OCI-M2 (cell line): ENCODE data around the gene PNPLA7.
"Not testable (repeated sequence)": the region's sequence is repeated elsewhere in the genome, so short reads cannot be mapped to it uniquely, and the experiment has no call there.

Source experiments
- DNase-seq: peaks from one replicate; lab custom pipeline; 2025; ENCODE audit not compliant: unreplicated experiment; lab: John Stamatoyannopoulos, UW

Gene PNPLA7

DNA sequence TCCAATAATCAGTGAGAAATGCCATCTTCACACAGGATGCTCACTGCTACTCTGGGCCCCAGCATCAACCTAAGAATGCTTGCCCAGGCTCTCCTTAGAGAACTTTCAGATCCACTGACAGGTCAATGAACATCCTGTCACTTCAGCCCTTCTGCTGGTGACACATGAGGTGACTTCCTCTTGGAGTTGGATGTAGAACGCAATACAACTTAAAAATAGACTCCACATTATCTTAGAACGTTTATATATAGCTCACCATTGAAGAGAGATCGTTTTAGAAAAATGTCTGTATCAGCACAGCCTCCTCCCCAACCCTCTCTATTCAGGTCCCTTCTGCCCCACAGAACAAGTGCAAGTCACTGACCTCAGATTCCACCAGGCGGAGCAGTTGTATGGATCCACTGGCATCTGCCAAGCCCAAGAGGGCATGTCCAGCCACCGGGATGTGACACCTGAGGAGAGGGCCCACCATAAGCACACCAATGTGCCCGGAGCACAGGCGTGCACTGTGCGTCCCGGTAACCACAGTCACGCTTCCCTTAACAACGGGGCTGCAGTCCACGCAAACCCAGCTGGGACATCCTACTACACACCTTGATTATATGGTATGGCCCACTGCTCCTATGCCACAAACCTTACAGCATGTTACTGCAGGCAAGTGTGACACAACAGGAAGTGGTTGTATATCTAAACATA lies 25.7 kb upstream of the PNPLA7 start:
- no peak for DNase-seq

DNA sequence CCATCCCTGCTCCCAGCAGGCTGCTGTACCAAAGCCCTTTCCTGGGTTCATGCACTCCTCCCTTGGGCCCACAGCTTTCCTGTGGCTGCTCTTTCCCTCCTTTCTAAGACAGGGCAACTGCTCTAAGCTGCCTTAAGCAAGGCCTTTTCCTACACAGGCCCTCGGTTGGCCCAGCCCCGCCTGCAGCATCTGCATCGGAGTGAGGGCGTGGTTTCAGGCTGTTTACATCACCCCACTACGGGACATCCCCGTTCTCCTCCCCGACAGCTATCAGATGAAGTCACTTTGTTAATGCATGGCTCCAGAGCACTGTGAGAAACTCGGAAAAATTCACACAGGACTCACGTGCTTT lies 25.1 kb upstream of the PNPLA7 start:
- no peak for DNase-seq

DNA sequence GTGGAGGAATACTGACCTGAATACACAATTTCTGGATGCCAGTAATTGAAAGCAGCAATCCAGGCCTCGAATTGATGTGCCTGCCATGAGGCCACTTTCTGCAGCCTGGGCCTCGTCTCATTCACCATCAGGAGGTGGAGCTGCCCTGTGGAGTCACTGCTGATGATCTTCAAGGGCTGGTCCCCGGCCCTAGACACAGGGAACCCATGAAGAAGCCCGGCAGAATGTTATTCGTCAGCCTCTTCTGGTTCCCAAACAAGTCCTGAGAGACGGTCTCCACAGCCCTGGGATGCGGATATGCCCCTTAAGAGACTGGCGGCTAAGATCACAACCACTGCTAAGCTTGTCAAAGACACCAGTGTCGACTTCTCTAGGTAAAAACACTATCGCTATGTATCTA lies 24.0 kb upstream of the PNPLA7 start:
- DNase-seq = no peak

DNA sequence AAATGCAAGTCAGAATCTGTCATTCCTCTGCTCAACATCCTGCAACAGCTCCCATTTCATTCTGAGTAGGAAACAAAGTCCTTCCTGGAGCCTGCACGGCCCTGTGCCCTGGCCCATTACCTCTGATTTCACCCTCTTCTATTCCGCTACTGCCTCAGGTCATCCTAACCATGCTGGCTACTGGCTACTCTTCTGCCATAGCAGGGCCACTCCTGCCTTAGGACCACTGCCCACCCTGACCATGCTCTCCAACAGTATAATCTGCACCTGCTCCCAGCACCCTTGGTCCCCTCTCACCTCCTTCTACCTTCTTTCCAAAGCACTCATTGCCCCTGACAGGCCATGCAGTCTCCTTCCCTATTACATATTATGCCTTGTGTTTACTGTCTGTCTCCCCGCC lies 20.4 kb upstream of the PNPLA7 start:
- DNase-seq = no peak

GRCh38 chr9:137569609-137570203 lies 19.5 kb upstream of the PNPLA7 start:
- no peak for DNase-seq

- DNase-seq = not testable (repeated sequence)
These were observed 18.2 kb upstream of the PNPLA7 start for GRCh38 chr9:137568445-137568844.

DNA sequence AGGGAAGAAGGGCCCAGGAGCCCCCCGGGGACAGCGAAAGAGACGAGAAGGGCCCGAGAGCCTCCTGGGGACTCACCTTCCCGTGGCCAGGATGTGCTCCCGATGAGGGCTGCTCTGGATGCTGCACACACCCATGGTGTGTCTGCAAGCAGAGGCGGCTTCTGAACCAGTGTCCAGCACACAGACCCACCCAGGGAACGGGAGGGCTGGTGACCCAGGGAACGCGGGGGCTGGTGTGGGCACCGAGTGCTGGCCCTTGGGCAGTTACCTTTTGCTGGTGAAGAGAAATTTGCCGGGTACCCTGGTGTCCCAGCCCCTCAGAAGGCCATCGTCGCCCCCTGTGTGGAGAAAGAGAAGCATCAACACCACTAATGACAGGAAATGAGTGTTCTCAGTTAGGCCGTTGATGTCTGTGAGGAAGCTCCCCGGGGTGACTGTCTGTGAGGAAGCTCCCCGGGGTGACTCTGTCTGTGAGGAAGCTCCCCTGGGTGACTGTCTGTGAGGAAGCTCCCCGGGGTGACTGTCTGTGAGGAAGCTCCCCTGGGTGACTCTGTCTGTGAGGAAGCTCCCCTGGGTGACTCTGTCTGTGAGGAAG lies 14.7 kb upstream of the PNPLA7 start:
- no peak for DNase-seq

DNA sequence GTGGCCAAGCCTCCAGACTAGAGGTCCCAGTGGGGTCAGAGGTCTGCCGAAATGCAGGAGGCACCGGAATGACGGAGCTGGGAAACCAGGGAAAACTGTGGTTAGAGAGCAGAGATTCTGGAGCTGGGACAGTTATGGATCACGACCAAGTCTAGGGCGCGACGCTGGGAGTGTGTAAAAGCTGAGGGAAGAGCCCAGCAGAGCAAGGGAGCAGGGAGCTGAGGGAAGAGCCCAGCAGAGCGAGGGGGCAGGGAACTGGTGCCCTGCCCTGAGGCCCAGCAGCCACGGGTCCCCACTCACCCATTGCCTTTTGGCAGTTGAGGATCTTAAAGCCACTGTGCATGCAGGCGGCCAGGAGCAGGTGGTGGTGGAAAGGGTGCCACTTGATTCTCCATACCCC lies 13.9 kb upstream of the PNPLA7 start:
- DNase-seq = no peak

DNA sequence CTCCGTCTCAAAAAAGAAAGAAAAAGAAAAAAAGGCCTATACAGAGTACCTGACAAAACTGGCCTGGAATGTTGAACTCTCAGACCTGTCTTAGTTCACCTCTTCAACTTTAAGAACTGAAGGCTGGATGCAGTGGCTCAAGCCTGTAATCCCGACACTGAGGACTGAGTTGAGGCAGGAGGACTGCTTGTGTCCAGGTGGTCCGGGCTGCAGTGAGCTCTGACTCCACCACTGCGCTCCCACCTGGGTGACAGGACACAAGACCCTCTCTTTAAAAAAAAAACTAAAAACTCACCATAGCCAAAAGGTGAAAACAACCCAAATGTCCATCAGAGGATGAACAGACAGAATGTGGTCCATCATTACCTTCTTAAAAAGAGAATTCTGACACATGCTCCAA lies 7.9 kb upstream of the PNPLA7 start:
- no peak for DNase-seq

DNA sequence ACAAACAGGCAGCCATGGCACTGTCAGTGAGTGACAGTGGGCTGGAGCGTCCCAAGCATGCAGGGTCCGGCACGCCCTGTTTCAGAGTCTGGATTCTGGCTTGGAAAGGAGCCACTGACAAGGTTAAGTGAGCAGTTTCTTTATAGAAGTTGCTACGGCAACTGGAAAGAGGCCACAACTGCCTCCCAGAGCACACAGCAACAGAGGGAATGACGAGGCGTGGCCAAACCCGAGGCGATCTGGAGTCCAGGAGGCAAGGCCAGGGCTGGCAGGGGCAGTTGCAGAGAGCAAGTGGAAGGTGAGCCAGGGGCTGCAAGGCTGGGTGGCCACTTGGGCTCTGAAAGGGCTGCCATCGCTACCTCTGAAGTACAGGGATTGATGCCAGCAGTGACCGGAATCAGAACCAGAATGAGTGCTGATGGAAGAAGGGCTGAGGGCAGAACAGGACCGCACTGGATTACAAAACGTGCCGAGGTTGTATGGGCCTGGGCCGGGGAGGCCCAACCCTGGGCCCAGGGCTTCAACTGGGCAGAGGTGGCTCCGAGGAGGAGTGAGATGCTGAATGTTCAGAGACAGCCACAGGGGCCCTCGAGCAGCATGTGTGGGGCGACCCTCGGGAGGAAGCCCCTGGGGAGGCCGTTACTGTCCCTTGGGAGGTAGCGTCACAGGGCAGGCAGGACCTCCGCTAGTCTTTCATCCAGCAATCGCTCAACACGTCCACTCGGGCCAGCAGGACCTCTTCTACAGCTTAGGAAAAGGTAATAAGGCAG lies 6.1 kb upstream of the PNPLA7 start:
- DNase-seq = no peak

- DNase-seq = no peak
These were observed 5.0 kb upstream of the PNPLA7 start for GRCh38 chr9:137555179-137555578.

GRCh38 chr9:137554349-137554748 lies 4.1 kb upstream of the PNPLA7 start:
- DNase-seq = no peak

DNA sequence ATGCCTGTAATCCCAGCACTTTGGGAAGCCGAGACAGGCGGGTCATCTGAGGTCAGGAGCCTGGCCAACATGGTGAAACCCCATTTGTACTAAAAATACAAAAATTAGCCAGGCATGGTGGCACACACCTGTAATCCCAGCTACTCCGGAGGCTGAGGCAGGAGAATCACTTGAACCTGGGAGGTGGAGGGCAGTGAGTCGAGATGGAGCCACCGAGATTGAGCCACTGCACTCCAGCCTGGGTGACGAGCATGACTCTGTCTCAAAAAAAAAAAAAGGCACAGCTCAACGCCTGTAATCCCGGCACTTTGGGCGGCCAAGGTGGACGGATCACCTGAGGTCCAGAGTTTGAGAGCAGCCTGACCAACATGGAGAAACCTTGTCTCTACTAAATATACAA lies 3.5 kb upstream of the PNPLA7 start:
- not testable (repeated sequence) for DNase-seq

DNA sequence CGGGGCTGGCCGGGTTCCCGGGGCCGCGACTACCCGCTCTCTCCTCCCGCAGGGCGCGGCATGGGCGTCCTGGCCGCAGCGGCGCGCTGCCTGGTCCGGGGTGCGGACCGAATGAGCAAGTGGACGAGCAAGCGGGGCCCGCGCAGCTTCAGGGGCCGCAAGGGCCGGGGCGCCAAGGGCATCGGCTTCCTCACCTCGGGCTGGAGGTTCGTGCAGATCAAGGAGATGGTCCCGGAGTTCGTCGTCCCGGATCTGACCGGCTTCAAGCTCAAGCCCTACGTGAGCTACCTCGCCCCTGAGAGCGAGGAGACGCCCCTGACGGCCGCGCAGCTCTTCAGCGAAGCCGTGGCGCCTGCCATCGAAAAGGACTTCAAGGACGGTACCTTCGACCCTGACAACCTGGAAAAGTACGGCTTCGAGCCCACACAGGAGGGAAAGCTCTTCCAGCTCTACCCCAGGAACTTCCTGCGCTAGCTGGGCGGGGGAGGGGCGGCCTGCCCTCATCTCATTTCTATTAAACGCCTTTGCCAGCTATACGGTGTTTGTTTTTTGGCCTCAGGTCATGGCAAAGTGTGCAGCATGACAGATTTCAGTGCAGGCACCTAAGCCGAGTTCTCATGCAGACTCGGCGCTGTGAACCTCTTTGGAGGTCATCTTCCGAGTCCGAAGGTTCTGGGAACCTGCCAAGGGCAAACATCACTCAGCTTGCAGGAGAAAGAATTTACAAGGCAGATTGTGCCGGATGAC lies 2.0 kb upstream of the PNPLA7 start:
- DNase-seq = no peak

- no peak for DNase-seq
These were observed 1.2 kb upstream of the PNPLA7 start, which contains the start of gene MRPL41 for GRCh38 chr9:137551264-137552021. TSS of gene MRPL41 (plus strand) at chr9:137551879. CDS start at chr9:137552082, 203 bp downstream.

- not testable (repeated sequence) for DNase-seq
These were observed 709 bp upstream of the PNPLA7 start for GRCh38 chr9:137550958-137551263.

DNA sequence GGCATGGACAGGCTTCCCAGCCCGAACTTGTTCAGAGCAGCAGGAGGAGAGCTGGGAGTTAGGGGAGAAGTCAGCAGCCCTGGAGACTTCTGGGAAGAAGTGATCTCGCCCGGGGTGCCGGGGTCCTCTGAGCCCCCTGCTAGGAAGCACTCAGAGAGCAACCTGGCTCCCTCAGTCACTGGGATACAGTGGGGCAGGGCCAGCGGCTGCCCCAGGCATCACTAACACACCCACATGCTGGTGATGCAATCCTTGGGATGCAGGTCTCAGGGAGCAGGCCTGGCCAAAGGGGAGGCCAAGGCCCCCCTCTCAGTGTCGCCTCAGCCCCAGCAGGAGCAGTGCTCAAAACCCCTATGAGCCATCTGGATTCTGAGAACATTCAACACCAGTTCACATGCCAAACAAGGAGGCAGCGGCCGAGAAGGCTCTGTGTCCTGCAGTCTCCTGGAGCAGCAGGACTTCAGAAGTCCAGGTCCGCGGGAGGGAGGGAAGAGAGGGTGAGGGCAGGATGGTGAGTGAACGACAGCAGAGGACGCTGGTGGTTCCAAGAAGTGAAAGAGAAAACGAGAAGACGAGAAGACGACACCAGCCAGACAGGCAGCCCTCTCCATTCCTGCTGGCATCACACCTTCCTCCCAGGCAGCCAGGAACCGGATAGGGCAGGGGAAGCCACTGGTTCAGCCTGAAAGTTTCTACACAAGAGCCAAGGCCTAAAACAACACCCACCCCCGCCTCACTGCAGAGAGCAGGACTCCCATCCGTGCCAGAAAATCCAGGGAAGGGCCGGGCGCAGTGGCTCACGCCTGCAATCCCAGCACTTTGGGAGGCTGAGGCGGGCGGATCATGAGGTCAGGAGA lies 2.3 kb downstream of the PNPLA7 start:
- DNase-seq = no peak

GRCh38 chr9:137545123-137545522 lies 5.1 kb downstream of the PNPLA7 start:
- DNase-seq = no peak

GRCh38 chr9:137544176-137544760 lies 5.9 kb downstream of the PNPLA7 start:
- DNase-seq = no peak
